ENCODE measurements around the gene RAC2.

The RAC2 gene

GRCh38 chr22:37262346-37262745, 18.3 kb upstream of the RAC2 start:
- Mint-ChIP-seq H3K4me3 (no peak overlapping the region), H3K9me3 (peaks cover 19% of the 10 kb centered on the region)

DNA sequence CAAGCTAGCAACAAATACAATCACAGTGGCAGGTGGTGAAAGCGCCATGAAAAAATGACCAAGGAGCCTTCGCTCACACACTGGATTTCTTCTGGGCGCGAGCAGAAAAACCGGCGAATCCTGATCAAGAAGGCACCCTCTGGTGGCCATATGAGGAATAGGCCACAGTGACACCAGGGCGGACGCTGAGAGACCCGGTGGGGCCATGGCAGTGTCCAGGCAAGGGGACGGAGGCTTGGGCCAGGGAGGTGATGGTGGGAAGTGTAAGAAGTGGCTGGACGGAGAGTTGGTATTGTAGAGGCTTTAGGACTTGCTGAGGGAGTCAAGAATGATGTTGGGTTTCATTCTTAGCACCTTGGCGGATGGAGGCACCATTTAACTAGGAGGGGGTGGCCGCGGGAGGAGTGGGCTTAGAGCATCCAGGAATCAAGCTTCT, 16.9 kb upstream of the RAC2 start:
- Mint-ChIP-seq H3K9me3 (peaks cover 17% of the 10 kb centered on the region), H3K27me3 (ENCODE audit: low read depth) (peaks cover 37% of the 10 kb centered on the region), H3K4me1 (peaks cover 10% of the 10 kb centered on the region), H3K36me3 (ENCODE audit: low read depth) (peaks cover 3% of the 10 kb centered on the region), H3K27ac (no peak overlapping the region), H3K4me3 (no peak overlapping the region)
- TF ChIP-seq CTCF (IDR thresholded peaks at IDR 0.05; ENCODE audit: unreplicated experiment in 3 of 3) = peak; percentile 79 to 89 (median 88)

More at GRCh38 chr22:37262346-37262745, 18.3 kb upstream of the RAC2 start:
- peaks cover 36% of the 10 kb centered on the region for H3K27me3 Mint-ChIP-seq (ENCODE audit: low read depth)
- H3K36me3 Mint-ChIP-seq (ENCODE audit: low read depth) = peaks cover 3% of the 10 kb centered on the region
- no peak overlapping the region for H3K27ac Mint-ChIP-seq
- TF ChIP-seq CTCF (IDR thresholded peaks at IDR 0.05; ENCODE audit: unreplicated experiment in 3 of 3) = no peak
- peaks cover 14% of the 10 kb centered on the region for H3K4me1 Mint-ChIP-seq

- Mint-ChIP-seq H3K36me3 (ENCODE audit: low read depth) (peaks cover 3% of the 10 kb centered on the region), H3K4me3 (no peak overlapping the region), H3K27me3 (ENCODE audit: low read depth) (peaks cover 37% of the 10 kb centered on the region), H3K27ac (no peak overlapping the region), H3K4me1 (peaks cover 10% of the 10 kb centered on the region), H3K9me3 (peaks cover 15% of the 10 kb centered on the region)
- TF ChIP-seq CTCF (IDR thresholded peaks at IDR 0.05; ENCODE audit: unreplicated experiment in 3 of 3) = no peak
These were observed 16.2 kb upstream of the RAC2 start for GRCh38 chr22:37260155-37260795.

- H3K27ac Mint-ChIP-seq = no peak overlapping the region
- peaks cover 37% of the 10 kb centered on the region for H3K27me3 Mint-ChIP-seq (ENCODE audit: low read depth)
- H3K4me3 Mint-ChIP-seq = peak overlapping the region; percentile 1 to 56 (median 31)
- TF ChIP-seq CTCF (IDR thresholded peaks at IDR 0.05; ENCODE audit: unreplicated experiment in 3 of 3) = peak; percentile 53 to 57 (median 57)
- H3K4me1 Mint-ChIP-seq = peaks cover 10% of the 10 kb centered on the region
- H3K36me3 Mint-ChIP-seq (ENCODE audit: low read depth) = peaks cover 3% of the 10 kb centered on the region
- peaks cover 9% of the 10 kb centered on the region for H3K9me3 Mint-ChIP-seq
These were observed 15.5 kb upstream of the RAC2 start for GRCh38 chr22:37259540-37260029.

- H3K4me3 Mint-ChIP-seq = peak overlapping the region in 2 of 3 experiments; percentile 1 to 31
- H3K27ac Mint-ChIP-seq = no peak overlapping the region
- H3K27me3 Mint-ChIP-seq (ENCODE audit: low read depth) = peaks cover 37% of the 10 kb centered on the region
- no peak for TF ChIP-seq CTCF (IDR thresholded peaks at IDR 0.05; ENCODE audit: unreplicated experiment in 3 of 3)
- H3K4me1 Mint-ChIP-seq = peaks cover 10% of the 10 kb centered on the region
- peaks cover 3% of the 10 kb centered on the region for H3K9me3 Mint-ChIP-seq
- peaks cover 3% of the 10 kb centered on the region for H3K36me3 Mint-ChIP-seq (ENCODE audit: low read depth)
These were observed 14.8 kb upstream of the RAC2 start for GRCh38 chr22:37258753-37259401.

Data from nephron (organoid).